ENCODE data around the gene WBP1.

Gene WBP1

GRCh38 chr2:74414881-74415761 is 43.1 kb upstream of the WBP1 start:
- Histone ChIP-seq H3K27ac (ENCODE audit: low read depth, low read length) (no peak overlapping the region), H3K36me3 (ENCODE audit: low read length) (no peaks in the 10 kb centered on the region), H3K4me3 (ENCODE audit: insufficient read depth, low read length, poor library complexity, severe bottlenecking) (no peak overlapping the region), H3K79me2 (ENCODE audit: insufficient read depth, low read length) (no peaks in the 10 kb centered on the region), H3K27me3 (ENCODE audit: low read length) (no peaks in the 10 kb centered on the region), H3K4me2 (ENCODE audit: low read depth, low read length, poor library complexity, severe bottlenecking) (no peak overlapping the region), H3F3A (ENCODE audit: insufficient read depth) (no peaks in the 10 kb centered on the region; the same call in 1 of the 2 replicates), H2AFZ (ENCODE audit: low read depth, low read length, severe bottlenecking) (no peak overlapping the region), H3K9me2 (replicated peaks; ENCODE audit: insufficient read depth, low read length) (no peaks in the 10 kb centered on the region), H3K9ac (ENCODE audit: low read length) (no peak overlapping the region), H3K9me3 (ENCODE audit: insufficient read depth, low read length) (no peaks in the 10 kb centered on the region), H4K20me1 (ENCODE audit: low read depth, low read length) (no peaks in the 10 kb centered on the region)
- TF ChIP-seq CTCF (IDR thresholded peaks at IDR 0.05; ENCODE audit: insufficient read depth, low read length, poor library complexity, severe bottlenecking) (no peak), EZH2phosphoT487 (conservative IDR thresholded peaks at IDR 0.05; ENCODE audit: low read length) (no peak)

GRCh38 chr2:74415762-74416395 is 42.4 kb upstream of the WBP1 start:
- Histone ChIP-seq H3K27ac (ENCODE audit: low read depth, low read length) (no peak overlapping the region), H3K27me3 (ENCODE audit: low read length) (no peaks in the 10 kb centered on the region), H3K79me2 (ENCODE audit: insufficient read depth, low read length) (no peaks in the 10 kb centered on the region), H2AFZ (ENCODE audit: low read depth, low read length, severe bottlenecking) (no peak overlapping the region), H3K36me3 (ENCODE audit: low read length) (no peaks in the 10 kb centered on the region), H3K9me2 (replicated peaks; ENCODE audit: insufficient read depth, low read length) (no peaks in the 10 kb centered on the region), H3K4me3 (ENCODE audit: insufficient read depth, low read length, poor library complexity, severe bottlenecking) (no peak overlapping the region), H3K9ac (ENCODE audit: low read length) (no peak overlapping the region), H3F3A (ENCODE audit: insufficient read depth) (no peaks in the 10 kb centered on the region; the same call in 1 of the 2 replicates), H3K4me2 (ENCODE audit: low read depth, low read length, poor library complexity, severe bottlenecking) (no peak overlapping the region), H4K20me1 (ENCODE audit: low read depth, low read length) (no peaks in the 10 kb centered on the region), H3K9me3 (ENCODE audit: insufficient read depth, low read length) (no peaks in the 10 kb centered on the region)
- TF ChIP-seq CTCF (IDR thresholded peaks at IDR 0.05; ENCODE audit: insufficient read depth, low read length, poor library complexity, severe bottlenecking) = no peak
- TF ChIP-seq EZH2phosphoT487 (conservative IDR thresholded peaks at IDR 0.05; ENCODE audit: low read length) = no peak

GRCh38 chr2:74416778-74417177 is 41.5 kb upstream of the WBP1 start:
- Histone ChIP-seq H3K4me2 (ENCODE audit: low read depth, low read length, poor library complexity, severe bottlenecking) (no peak overlapping the region), H3K27me3 (ENCODE audit: low read length) (no peaks in the 10 kb centered on the region), H2AFZ (ENCODE audit: low read depth, low read length, severe bottlenecking) (no peak overlapping the region), H3K4me3 (ENCODE audit: insufficient read depth, low read length, poor library complexity, severe bottlenecking) (no peak overlapping the region), H3F3A (ENCODE audit: insufficient read depth) (no peaks in the 10 kb centered on the region; the same call in 1 of the 2 replicates), H3K9me2 (replicated peaks; ENCODE audit: insufficient read depth, low read length) (no peaks in the 10 kb centered on the region), H4K20me1 (ENCODE audit: low read depth, low read length) (no peaks in the 10 kb centered on the region), H3K9ac (ENCODE audit: low read length) (no peak overlapping the region), H3K36me3 (ENCODE audit: low read length) (no peaks in the 10 kb centered on the region), H3K9me3 (ENCODE audit: insufficient read depth, low read length) (no peaks in the 10 kb centered on the region), H3K79me2 (ENCODE audit: insufficient read depth, low read length) (no peaks in the 10 kb centered on the region), H3K27ac (ENCODE audit: low read depth, low read length) (no peak overlapping the region)
- TF ChIP-seq EZH2phosphoT487 (conservative IDR thresholded peaks at IDR 0.05; ENCODE audit: low read length) = no peak
- no peak for TF ChIP-seq CTCF (IDR thresholded peaks at IDR 0.05; ENCODE audit: insufficient read depth, low read length, poor library complexity, severe bottlenecking)

All from SU-DHL-6 (cell line).